RWPE1 (cell line): ENCODE results near the gene MBP.

Source experiments
- CTCF ChIA-PET: fragments of 350-600 bp; sonication (Branson Sonifier 250); formaldehyde crosslinking; extraction: SDS; loops from one replicate; lab custom pipeline; 2021; lab: Yijun Ruan, JAX
- POLR2A ChIA-PET: fragments of 400-600 bp; formaldehyde crosslinking; extraction: SDS; loops from one replicate; lab custom pipeline; 2020; ENCODE audit warnings: antibody characterized with exemption; ENCODE audit not compliant: low non-redundant PET; lab: Yijun Ruan, JAX
- DNase-seq: peaks from one replicate; pipeline ENCODE4 v3.0.0; 2012; ENCODE audit warnings: low spot score
- H3K27ac ChIP-seq: fragments of 450-650 bp; 2 replicates; pipeline ENCODE4 v1.5.1; 2017
- CTCF ChIP-seq: fragments of 450-650 bp; conservative IDR thresholded peaks from 2 replicates; pipeline ENCODE4 v1.5.1; 2017; ENCODE audit warnings: low read depth, mild to moderate bottlenecking

The MBP gene

GRCh38 chr18:77004555-77005380, 127.8 kb downstream of the MBP start:
- CTCF ChIA-PET = no interaction called here
- H3K27ac ChIP-seq = no peak overlapping the region
- DNase-seq = no peak
- POLR2A ChIA-PET = no interaction called here
- no peak for TF ChIP-seq CTCF

- H3K27ac ChIP-seq = no peak overlapping the region
- POLR2A ChIA-PET = no interaction called here
- TF ChIP-seq CTCF = no peak
- DNase-seq = no peak
- CTCF ChIA-PET = no interaction called here
Measured at GRCh38 chr18:77003316-77003715, 129.3 kb downstream of the MBP start.

- ChIA-PET POLR2A (no interaction called here), CTCF (no interaction called here)
- no peak for TF ChIP-seq CTCF
- DNase-seq = no peak
- H3K27ac ChIP-seq = no peak overlapping the region
Measured at GRCh38 chr18:77002496-77002895, 130.1 kb downstream of the MBP start.

GRCh38 chr18:77001979-77002378, 130.6 kb downstream of the MBP start:
- ChIA-PET POLR2A (no interaction called here), CTCF (interaction anchor here (2.3 kb wide), 1 partner anchor 210 kb away, joined by 10 read pairs; no protein-coding TSS in a partner anchor)
- no peak for DNase-seq
- H3K27ac ChIP-seq = no peak overlapping the region
- no peak for TF ChIP-seq CTCF

- CTCF ChIA-PET = interaction anchor here (0.5 to 2.3 kb wide), 6 partner anchors 8 to 219 kb away, joined by 3 to 10 read pairs (median 4); partner anchors contain the start of gene MBP
- TF ChIP-seq CTCF = no peak
- POLR2A ChIA-PET = no interaction called here
- DNase-seq = no peak
- H3K27ac ChIP-seq = no peak overlapping the region
Measured at GRCh38 chr18:77001041-77001440, 131.5 kb downstream of the MBP start.

GRCh38 chr18:77000527-77000926, 132.1 kb downstream of the MBP start:
- CTCF ChIA-PET = interaction anchor here (0.5 to 2.3 kb wide), 11 partner anchors 9 to 1612 kb away, joined by 3 to 10 read pairs (median 4); partner anchors contain the start of gene MBP
- peak; percentile 53 for DNase-seq
- no peak overlapping the region for H3K27ac ChIP-seq
- peak; percentile 100 for TF ChIP-seq CTCF
- POLR2A ChIA-PET = no interaction called here
